Endodermal cell (in vitro differentiated cells): ENCODE measurements around the gene RASGRF2. TPM values are rescaled to one million over a fixed set of nuclear protein-coding genes. Genes with fewer than 3 reads are reported as not detected.

ENCODE experiments used
- DNase-seq: peaks from one replicate; pipeline ENCODE4 v3.0.0-alpha.2; 2017
- H3K27ac ChIP-seq: 2 replicates; pipeline ENCODE4 v1.5.1; 2013; ENCODE audit warnings: mild to moderate bottlenecking, low read depth, low read length, moderate library complexity
- H3K27me3 ChIP-seq: 2 replicates; pipeline ENCODE4 v1.6.1; 2013; ENCODE audit warnings: mild to moderate bottlenecking, low read length, moderate library complexity; ENCODE audit not compliant: insufficient read depth, control insufficient read depth, poor library complexity, severe bottlenecking
- H3K36me3 ChIP-seq: 2 replicates; pipeline ENCODE4 v1.7.0; 2013; ENCODE audit warnings: mild to moderate bottlenecking, low read length, moderate library complexity; ENCODE audit not compliant: control insufficient read depth, insufficient read depth
- H3K4me1 ChIP-seq: one replicate; pipeline ENCODE4 v1.7.0; 2013; ENCODE audit warnings: low read length; ENCODE audit not compliant: control insufficient read depth, insufficient read depth
- H3K4me3 ChIP-seq: 2 replicates; pipeline ENCODE4 v1.5.1; 2013; ENCODE audit warnings: mild to moderate bottlenecking, low read length, moderate library complexity
- H3K9ac ChIP-seq: 2 replicates; pipeline ENCODE4 v1.6.1; 2013; ENCODE audit warnings: mild to moderate bottlenecking, low read length, moderate library complexity; ENCODE audit not compliant: poor library complexity, severe bottlenecking; ENCODE audit errors: extremely low read depth
- H3K9me3 ChIP-seq: 2 replicates; pipeline ENCODE4 v1.6.1; 2013; ENCODE audit warnings: mild to moderate bottlenecking, low read length, moderate library complexity; ENCODE audit not compliant: control insufficient read depth
- H3K27ac Mint-ChIP-seq: 2 replicates; pipeline ENCODE4 v1.8.0; 2020; ENCODE audit warnings: mixed read lengths
- H3K27me3 Mint-ChIP-seq: 2 replicates; pipeline ENCODE4 v1.8.0; 2021; ENCODE audit warnings: mild to moderate bottlenecking, mixed read lengths; ENCODE audit not compliant: insufficient read depth
- H3K36me3 Mint-ChIP-seq: 2 replicates; pipeline ENCODE4 v1.8.0; 2020; ENCODE audit warnings: low read depth, mixed read lengths
- H3K4me1 Mint-ChIP-seq: 2 replicates; pipeline ENCODE4 v1.8.0; 2020; ENCODE audit warnings: mixed read lengths
- H3K4me3 Mint-ChIP-seq: 2 replicates; pipeline ENCODE4 v1.8.0; 2020; ENCODE audit warnings: mild to moderate bottlenecking, moderate library complexity, mixed read lengths
- H3K9me3 Mint-ChIP-seq: 2 replicates; pipeline ENCODE4 v1.8.0; 2020; ENCODE audit warnings: mild to moderate bottlenecking, mixed read lengths
- CTCF ChIP-seq: fragments of 200-600 bp; sonication (generic); conservative IDR thresholded peaks from 2 replicates; pipeline ENCODE4 v1.5.0; 2021; ENCODE audit warnings: antibody characterized with exemption, mild to moderate bottlenecking
- WGBS, 2 experiments: methylation state at CpG; one replicate each; pipeline versions ENCODE4 v1.1.5 to v1.1.7; 2013; ENCODE audit warnings: missing lambda C conversion rate in 2 of 2, mixed read lengths in 1 of 2; ENCODE audit not compliant: insufficient coverage in 1 of 2, insufficient read length in 1 of 2; 5-methylcytosine and 5-hydroxymethylcytosine counted together
- total RNA-seq, 2 donors: library from RNA; stranded (reverse); fragmentation: NEBNext Ultra II Directional in 1 of 2; extraction: Animal tissue kit (Norgen Biotek cat#: 25700) in 1 of 2; gene quantifications; 2 replicates in 1 of 2; 3 replicates in 1 of 2; pipeline ENCODE4 v1.2.1, GENCODE V29; 2021

Gene RASGRF2
- total RNA-seq, 2 donors from 2014 or later = 0.64 to 14.4 TPM

- Histone ChIP-seq H3K4me1 (no peaks in the 10 kb centered on the region), H3K27ac (no peak overlapping the region), H3K9ac (no peak overlapping the region), H3K36me3 (no peaks in the 10 kb centered on the region), H3K27me3 (peaks cover 41% of the 10 kb centered on the region), H3K4me3 (no peak overlapping the region), H3K9me3 (no peaks in the 10 kb centered on the region)
- H3K36me3 Mint-ChIP-seq = no peaks in the 10 kb centered on the region
- peaks cover 23% of the 10 kb centered on the region for H3K4me1 Mint-ChIP-seq
- H3K27ac Mint-ChIP-seq = peak overlapping the region; percentile 45
- peaks cover 50% of the 10 kb centered on the region for H3K27me3 Mint-ChIP-seq
- no peak overlapping the region for H3K4me3 Mint-ChIP-seq
- TF ChIP-seq CTCF = peak; percentile 41
- DNase-seq = peak; percentile 73
- no peaks in the 10 kb centered on the region for H3K9me3 Mint-ChIP-seq
- 55 to 58% methylated on average over 5 to 6 of the region's 6 CpGs for WGBS, 2 experiments
Observed at GRCh38 chr5:80957031-80957761, 3.0 kb upstream of the RASGRF2 start.

- Mint-ChIP-seq H3K4me1 (peaks cover 28% of the 10 kb centered on the region), H3K27ac (no peak overlapping the region), H3K4me3 (no peak overlapping the region), H3K9me3 (no peaks in the 10 kb centered on the region), H3K27me3 (peaks cover 61% of the 10 kb centered on the region), H3K36me3 (no peaks in the 10 kb centered on the region)
- Histone ChIP-seq H3K4me1 (no peaks in the 10 kb centered on the region), H3K9ac (no peak overlapping the region), H3K27ac (no peak overlapping the region), H3K9me3 (no peaks in the 10 kb centered on the region), H3K27me3 (peaks cover 55% of the 10 kb centered on the region), H3K36me3 (no peaks in the 10 kb centered on the region), H3K4me3 (no peak overlapping the region)
- no peak for TF ChIP-seq CTCF
- DNase-seq = no peak
- 69% methylated on average over 3 of the region's 4 CpGs; no CpG with 5 or more reads in 1 of the 2 experiments for WGBS, 2 experiments
Observed at GRCh38 chr5:80958616-80959015, 1.5 kb upstream of the RASGRF2 start.

DNA sequence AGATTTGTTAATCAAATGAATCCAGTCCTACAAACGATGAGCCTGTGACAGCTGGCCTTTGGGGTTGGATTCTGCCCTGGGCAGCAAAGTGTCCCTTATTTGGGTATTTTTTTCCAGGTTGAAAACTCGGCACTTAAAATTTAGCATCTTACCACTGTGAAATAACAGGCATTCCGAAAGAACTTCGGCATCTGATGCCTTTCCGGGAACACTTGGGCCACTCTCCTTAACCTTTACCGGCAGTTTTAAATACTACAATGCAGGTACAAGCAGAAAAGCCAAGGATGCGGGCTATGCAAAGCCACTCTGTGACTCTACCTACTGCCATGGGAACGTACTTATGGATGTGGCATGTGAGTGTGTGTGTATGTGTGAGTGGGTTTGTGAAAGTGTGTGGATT, 1.0 kb upstream of the RASGRF2 start:
- peaks cover 28% of the 10 kb centered on the region for H3K4me1 Mint-ChIP-seq
- WGBS, 2 experiments = 64 to 70% methylated on average over 7 to 8 of the region's 8 CpGs
- H3K9me3 Mint-ChIP-seq = no peaks in the 10 kb centered on the region
- no peaks in the 10 kb centered on the region for H3K9me3 ChIP-seq
- no peak overlapping the region for H3K27ac ChIP-seq
- H3K27me3 Mint-ChIP-seq = peaks cover 61% of the 10 kb centered on the region
- peak overlapping the region; percentile 60 for H3K4me3 Mint-ChIP-seq
- H3K27ac Mint-ChIP-seq = no peak overlapping the region
- H3K4me3 ChIP-seq = no peak overlapping the region
- no peaks in the 10 kb centered on the region for H3K36me3 Mint-ChIP-seq
- H3K36me3 ChIP-seq = no peaks in the 10 kb centered on the region
- peak; percentile 66 for DNase-seq
- no peak overlapping the region for H3K9ac ChIP-seq
- H3K4me1 ChIP-seq = no peaks in the 10 kb centered on the region
- TF ChIP-seq CTCF = no peak
- H3K27me3 ChIP-seq = peaks cover 55% of the 10 kb centered on the region
